Measurements from ENCODE around the gene PDLIM7. TPM values are rescaled to one million over a fixed set of nuclear protein-coding genes. Genes with fewer than 3 reads are reported as not detected.

The PDLIM7 gene
- total and polyA plus RNA-seq, 10 of the 15 experiments (the other 5 are each of a cell fraction or from before 2014, with no cell fraction given): 0.82 to 36.6 (median 19.3) TPM

- ChIA-PET CTCF (no interaction called here), RAD21 (ENCODE audit: unreplicated experiment) (no interaction called here), POLR2A (interaction anchor here (0.7 to 1.0 kb wide), 2 partner anchors 9 to 89 kb away, joined by 3 to 4 read pairs; no protein-coding TSS in a partner anchor), SMC1A (ENCODE audit: uncharacterized antibody, unreplicated experiment) (no interaction called here)
- no peaks in the 10 kb centered on the region for H4K20me1 ChIP-seq (ENCODE audit: control insufficient read depth, insufficient read depth)
- H3K79me2 ChIP-seq (ENCODE audit: control insufficient read depth, insufficient read depth, low read length): no peaks in the 10 kb centered on the region
- no peak overlapping the region for H2AFZ ChIP-seq (ENCODE audit: control insufficient read depth, low read depth, low read length)
- WGBS (ENCODE audit: insufficient coverage, insufficient replicate concordance, low lambda C conversion rate, missing lambda C conversion rate): 98% methylated on average over 11 of the region's 12 CpGs
- no peak for FAIRE-seq
- intact Hi-C loops (cut with micrococcal nuclease; ENCODE audit: unreplicated experiment) (no loop called here), in situ Hi-C loops (cut with MboI) (no loop called here)
- no peak overlapping the region for H3K27ac ChIP-seq (ENCODE audit: control insufficient read depth, insufficient read depth)
- H3K4me3 ChIP-seq: no peak overlapping the region
- H3K36me3 ChIP-seq (ENCODE audit: control insufficient read depth in 2 of 2, insufficient read depth in 2 of 2, low read length in 1 of 2): peaks cover 8 to 15% of the 10 kb centered on the region in 2 experiments; a peak in 3 of 4 replicates
- no peak for ATAC-seq
- no peaks in the 10 kb centered on the region for H3K9me3 ChIP-seq (replicated peaks; ENCODE audit: control insufficient read depth, insufficient read depth, low read length)
- BruUV-seq (replicated peaks): no TSS peak
- TF ChIP-seq HCFC1 (IDR thresholded peaks at IDR 0.05; ENCODE audit: low read length) (no peak), KAT2A (conservative IDR thresholded peaks at IDR 0.05; ENCODE audit: control insufficient read depth, low read depth, low read length) (no peak)
- TF ChIP-seq, protein P1, sequence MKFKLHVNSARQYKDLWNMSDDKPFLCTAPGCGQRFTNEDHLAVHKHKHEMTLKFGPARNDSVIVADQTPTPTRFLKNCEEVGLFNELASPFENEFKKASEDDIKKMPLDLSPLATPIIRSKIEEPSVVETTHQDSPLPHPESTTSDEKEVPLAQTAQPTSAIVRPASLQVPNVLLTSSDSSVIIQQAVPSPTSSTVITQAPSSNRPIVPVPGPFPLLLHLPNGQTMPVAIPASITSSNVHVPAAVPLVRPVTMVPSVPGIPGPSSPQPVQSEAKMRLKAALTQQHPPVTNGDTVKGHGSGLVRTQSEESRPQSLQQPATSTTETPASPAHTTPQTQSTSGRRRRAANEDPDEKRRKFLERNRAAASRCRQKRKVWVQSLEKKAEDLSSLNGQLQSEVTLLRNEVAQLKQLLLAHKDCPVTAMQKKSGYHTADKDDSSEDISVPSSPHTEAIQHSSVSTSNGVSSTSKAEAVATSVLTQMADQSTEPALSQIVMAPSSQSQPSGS (IDR thresholded peaks at IDR 0.05; ENCODE audit: low read length): no peak
- H3K27me3 ChIP-seq (replicated peaks in 1 of 2; ENCODE audit: control insufficient read depth in 2 of 2, insufficient read depth in 2 of 2, low read length in 1 of 2): no peaks in the 10 kb centered on the region
- no peak overlapping the region for H3K4me2 ChIP-seq (ENCODE audit: control insufficient read depth, insufficient read depth)
- H3K4me1 ChIP-seq (ENCODE audit: control insufficient read depth, insufficient read depth, low read length): no peaks in the 10 kb centered on the region; the same call in 1 of the 2 replicates
- no peak for DNase-seq (ENCODE audit: low read depth, low spot score)
- no peak overlapping the region for H3K9ac ChIP-seq (ENCODE audit: control insufficient read depth, insufficient read depth, low read length)
These were observed 27.1 kb upstream of the PDLIM7 start for GRCh38 chr5:177524539-177524900.

GRCh38 chr5:177523711-177524538 is 26.5 kb upstream of the PDLIM7 start:
- DNase-seq (ENCODE audit: low read depth, low spot score) (no peak), FAIRE-seq (no peak), ATAC-seq (no peak)
- peaks cover 8 to 17% of the 10 kb centered on the region in 2 experiments; a peak in 3 of 4 replicates for H3K36me3 ChIP-seq (ENCODE audit: control insufficient read depth in 2 of 2, insufficient read depth in 2 of 2, low read length in 1 of 2)
- in situ Hi-C loops (cut with MboI) (no loop called here), intact Hi-C loops (cut with micrococcal nuclease; ENCODE audit: unreplicated experiment) (no loop called here)
- H3K79me2 ChIP-seq (ENCODE audit: control insufficient read depth, insufficient read depth, low read length): no peaks in the 10 kb centered on the region; the same call in 1 of the 2 replicates
- H3K27me3 ChIP-seq (replicated peaks in 1 of 2; ENCODE audit: control insufficient read depth in 2 of 2, insufficient read depth in 2 of 2, low read length in 1 of 2): no peaks in the 10 kb centered on the region
- no TSS peak for BruUV-seq (replicated peaks)
- no peak overlapping the region for H2AFZ ChIP-seq (ENCODE audit: control insufficient read depth, low read depth, low read length)
- ChIA-PET RAD21 (ENCODE audit: unreplicated experiment) (no interaction called here), POLR2A (interaction anchor here (0.7 to 1.0 kb wide), 2 partner anchors 8 to 90 kb away, joined by 3 to 4 read pairs; no protein-coding TSS in a partner anchor), SMC1A (ENCODE audit: uncharacterized antibody, unreplicated experiment) (no interaction called here), CTCF (no interaction called here)
- TF ChIP-seq BCL3 (IDR thresholded peaks at IDR 0.05; ENCODE audit: borderline replicate concordance, insufficient read depth, low read depth, low read length, poor library complexity, severe bottlenecking) (no peak), NFYB (IDR thresholded peaks at IDR 0.05; ENCODE audit: insufficient read depth, low read depth, low read length) (no peak), TCF7 (IDR thresholded peaks at IDR 0.05; ENCODE audit: borderline replicate concordance) (no peak), RBBP5 (conservative IDR thresholded peaks at IDR 0.05) (no peak)
- TF ChIP-seq, protein P2, sequence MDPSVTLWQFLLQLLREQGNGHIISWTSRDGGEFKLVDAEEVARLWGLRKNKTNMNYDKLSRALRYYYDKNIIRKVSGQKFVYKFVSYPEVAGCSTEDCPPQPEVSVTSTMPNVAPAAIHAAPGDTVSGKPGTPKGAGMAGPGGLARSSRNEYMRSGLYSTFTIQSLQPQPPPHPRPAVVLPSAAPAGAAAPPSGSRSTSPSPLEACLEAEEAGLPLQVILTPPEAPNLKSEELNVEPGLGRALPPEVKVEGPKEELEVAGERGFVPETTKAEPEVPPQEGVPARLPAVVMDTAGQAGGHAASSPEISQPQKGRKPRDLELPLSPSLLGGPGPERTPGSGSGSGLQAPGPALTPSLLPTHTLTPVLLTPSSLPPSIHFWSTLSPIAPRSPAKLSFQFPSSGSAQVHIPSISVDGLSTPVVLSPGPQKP (IDR thresholded peaks at IDR 0.05; ENCODE audit: low read depth, low read length): no peak
- TF ChIP-seq, protein P3, sequence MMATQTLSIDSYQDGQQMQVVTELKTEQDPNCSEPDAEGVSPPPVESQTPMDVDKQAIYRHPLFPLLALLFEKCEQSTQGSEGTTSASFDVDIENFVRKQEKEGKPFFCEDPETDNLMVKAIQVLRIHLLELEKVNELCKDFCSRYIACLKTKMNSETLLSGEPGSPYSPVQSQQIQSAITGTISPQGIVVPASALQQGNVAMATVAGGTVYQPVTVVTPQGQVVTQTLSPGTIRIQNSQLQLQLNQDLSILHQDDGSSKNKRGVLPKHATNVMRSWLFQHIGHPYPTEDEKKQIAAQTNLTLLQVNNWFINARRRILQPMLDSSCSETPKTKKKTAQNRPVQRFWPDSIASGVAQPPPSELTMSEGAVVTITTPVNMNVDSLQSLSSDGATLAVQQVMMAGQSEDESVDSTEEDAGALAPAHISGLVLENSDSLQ (IDR thresholded peaks at IDR 0.05): no peak
- WGBS (ENCODE audit: insufficient coverage, insufficient replicate concordance, low lambda C conversion rate, missing lambda C conversion rate): 94% methylated on average over 19 of the region's 19 CpGs
- H3K27ac ChIP-seq (ENCODE audit: control insufficient read depth, insufficient read depth): no peak overlapping the region
- no peaks in the 10 kb centered on the region; the same call in 1 of the 2 replicates for H3K4me1 ChIP-seq (ENCODE audit: control insufficient read depth, insufficient read depth, low read length)
- no peak overlapping the region for H3K4me3 ChIP-seq
- no peaks in the 10 kb centered on the region for H3K9me3 ChIP-seq (replicated peaks; ENCODE audit: control insufficient read depth, insufficient read depth, low read length)
- H3K4me2 ChIP-seq (ENCODE audit: control insufficient read depth, insufficient read depth): no peak overlapping the region
- H3K9ac ChIP-seq (ENCODE audit: control insufficient read depth, insufficient read depth, low read length): no peak overlapping the region
- no peaks in the 10 kb centered on the region for H4K20me1 ChIP-seq (ENCODE audit: control insufficient read depth, insufficient read depth)

Measured in GM12878 (cell line).